Nephron (organoid): ENCODE measurements around the gene KLK2.

Experiments
- H3K27ac Mint-ChIP-seq, 3 experiments: 2 replicates each; pipeline ENCODE4 v1.8.0; 2020; ENCODE audit warnings: mixed read lengths in 3 of 3, mild to moderate bottlenecking in 2 of 3, moderate library complexity in 1 of 3
- H3K27me3 Mint-ChIP-seq: 2 replicates; pipeline ENCODE4 v1.8.0; 2021; ENCODE audit warnings: low read depth, mild to moderate bottlenecking, moderate library complexity, mixed read lengths
- H3K36me3 Mint-ChIP-seq: 2 replicates; pipeline ENCODE4 v1.8.0; 2020; ENCODE audit warnings: low read depth, mixed read lengths
- H3K4me1 Mint-ChIP-seq: 2 replicates; pipeline ENCODE4 v1.8.0; 2020; ENCODE audit warnings: mixed read lengths
- H3K4me3 Mint-ChIP-seq, 3 experiments: 2 replicates each; pipeline ENCODE4 v1.8.0; 2020; ENCODE audit warnings: mild to moderate bottlenecking in 3 of 3, mixed read lengths in 3 of 3, moderate library complexity in 2 of 3
- H3K9me3 Mint-ChIP-seq: 2 replicates; pipeline ENCODE4 v1.8.0; 2020; ENCODE audit warnings: mixed read lengths
- CTCF ChIP-seq, 3 experiments: fragments of 200-600 bp; sonication (generic); IDR thresholded peaks; one replicate each; pipeline ENCODE4 v1.5.0; 2021; ENCODE audit warnings: antibody characterized with exemption in 3 of 3; ENCODE audit not compliant: unreplicated experiment in 3 of 3

KLK2 gene

DNA sequence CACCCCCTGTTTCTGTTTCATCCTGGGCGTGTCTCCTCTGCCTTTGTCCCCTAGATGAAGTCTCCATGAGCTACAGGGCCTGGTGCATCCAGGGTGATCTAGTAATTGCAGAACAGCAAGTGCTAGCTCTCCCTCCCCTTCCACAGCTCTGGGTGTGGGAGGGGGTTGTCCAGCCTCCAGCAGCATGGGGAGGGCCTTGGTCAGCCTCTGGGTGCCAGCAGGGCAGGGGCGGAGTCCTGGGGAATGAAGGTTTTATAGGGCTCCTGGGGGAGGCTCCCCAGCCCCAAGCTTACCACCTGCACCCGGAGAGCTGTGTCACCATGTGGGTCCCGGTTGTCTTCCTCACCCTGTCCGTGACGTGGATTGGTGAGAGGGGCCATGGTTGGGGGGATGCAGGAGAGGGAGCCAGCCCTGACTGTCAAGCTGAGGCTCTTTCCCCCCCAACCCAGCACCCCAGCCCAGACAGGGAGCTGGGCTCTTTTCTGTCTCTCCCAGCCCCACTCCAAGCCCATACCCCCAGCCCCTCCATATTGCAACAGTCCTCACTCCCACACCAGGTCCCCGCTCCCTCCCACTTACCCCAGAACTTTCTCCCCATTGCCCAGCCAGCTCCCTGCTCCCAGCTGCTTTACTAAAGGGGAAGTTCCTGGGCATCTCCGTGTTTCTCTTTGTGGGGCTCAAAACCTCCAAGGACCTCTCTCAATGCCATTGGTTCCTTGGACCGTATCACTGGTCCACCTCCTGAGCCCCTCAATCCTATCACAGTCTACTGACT is 18.4 kb upstream of the KLK2 start, which contains the start of gene KLK3:
Gene KLK3, plus strand, starts transcription at position 280 of the 775 bp plus-strand sequence. Its CDS starts 41 bp downstream, at position 321.
- TF ChIP-seq CTCF (IDR thresholded peaks at IDR 0.05; ENCODE audit: unreplicated experiment in 3 of 3): no peak
- Mint-ChIP-seq H3K27me3 (peaks cover 66% of the 10 kb centered on the region), H3K9me3 (no peaks in the 10 kb centered on the region), H3K4me1 (peaks cover 5% of the 10 kb centered on the region), H3K4me3 (no peak within 1 kb of the TSS), H3K27ac (no peak within 1 kb of the TSS), H3K36me3 (no peaks in the 10 kb centered on the region)

GRCh38 chr19:50857366-50857765 is 15.9 kb upstream of the KLK2 start:
- no peak overlapping the region for H3K27ac Mint-ChIP-seq
- H3K27me3 Mint-ChIP-seq: peaks cover 66% of the 10 kb centered on the region
- no peaks in the 10 kb centered on the region for H3K9me3 Mint-ChIP-seq
- no peak for TF ChIP-seq CTCF (IDR thresholded peaks at IDR 0.05; ENCODE audit: unreplicated experiment in 3 of 3)
- no peak overlapping the region for H3K4me3 Mint-ChIP-seq
- peaks cover 5% of the 10 kb centered on the region for H3K4me1 Mint-ChIP-seq
- no peaks in the 10 kb centered on the region for H3K36me3 Mint-ChIP-seq

- no peak overlapping the region for H3K4me3 Mint-ChIP-seq
- H3K9me3 Mint-ChIP-seq: no peaks in the 10 kb centered on the region
- H3K4me1 Mint-ChIP-seq: peaks cover 5% of the 10 kb centered on the region
- H3K27ac Mint-ChIP-seq: no peak overlapping the region
- H3K27me3 Mint-ChIP-seq: peaks cover 67% of the 10 kb centered on the region
- TF ChIP-seq CTCF (IDR thresholded peaks at IDR 0.05; ENCODE audit: unreplicated experiment in 3 of 3): no peak
- H3K36me3 Mint-ChIP-seq: no peaks in the 10 kb centered on the region
Measured at GRCh38 chr19:50858886-50859285, 14.4 kb upstream of the KLK2 start.

DNA sequence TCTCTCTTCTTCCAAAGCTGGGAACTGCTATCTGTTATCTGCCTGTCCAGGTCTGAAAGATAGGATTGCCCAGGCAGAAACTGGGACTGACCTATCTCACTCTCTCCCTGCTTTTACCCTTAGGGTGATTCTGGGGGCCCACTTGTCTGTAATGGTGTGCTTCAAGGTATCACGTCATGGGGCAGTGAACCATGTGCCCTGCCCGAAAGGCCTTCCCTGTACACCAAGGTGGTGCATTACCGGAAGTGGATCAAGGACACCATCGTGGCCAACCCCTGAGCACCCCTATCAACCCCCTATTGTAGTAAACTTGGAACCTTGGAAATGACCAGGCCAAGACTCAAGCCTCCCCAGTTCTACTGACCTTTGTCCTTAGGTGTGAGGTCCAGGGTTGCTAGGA is 13.4 kb upstream of the KLK2 start:
- no peak overlapping the region for H3K27ac Mint-ChIP-seq
- TF ChIP-seq CTCF (IDR thresholded peaks at IDR 0.05; ENCODE audit: unreplicated experiment in 3 of 3): no peak
- peaks cover 5% of the 10 kb centered on the region for H3K4me1 Mint-ChIP-seq
- H3K36me3 Mint-ChIP-seq: no peaks in the 10 kb centered on the region
- H3K9me3 Mint-ChIP-seq: no peaks in the 10 kb centered on the region
- peaks cover 67% of the 10 kb centered on the region for H3K27me3 Mint-ChIP-seq
- H3K4me3 Mint-ChIP-seq: no peak overlapping the region

DNA sequence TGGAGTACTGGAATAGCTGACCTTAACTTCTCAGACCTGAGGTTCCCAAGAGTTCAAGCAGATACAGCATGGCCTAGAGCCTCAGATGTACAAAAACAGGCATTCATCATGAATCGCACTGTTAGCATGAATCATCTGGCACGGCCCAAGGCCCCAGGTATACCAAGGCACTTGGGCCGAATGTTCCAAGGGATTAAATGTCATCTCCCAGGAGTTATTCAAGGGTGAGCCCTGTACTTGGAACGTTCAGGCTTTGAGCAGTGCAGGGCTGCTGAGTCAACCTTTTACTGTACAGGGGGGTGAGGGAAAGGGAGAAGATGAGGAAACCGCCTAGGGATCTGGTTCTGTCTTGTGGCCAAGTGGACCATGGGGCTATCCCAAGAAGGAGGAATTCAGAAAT is 12.2 kb upstream of the KLK2 start:
- H3K27ac Mint-ChIP-seq: no peak overlapping the region
- no peak overlapping the region for H3K4me3 Mint-ChIP-seq
- no peaks in the 10 kb centered on the region for H3K36me3 Mint-ChIP-seq
- TF ChIP-seq CTCF (IDR thresholded peaks at IDR 0.05; ENCODE audit: unreplicated experiment in 3 of 3): no peak
- no peaks in the 10 kb centered on the region for H3K9me3 Mint-ChIP-seq
- H3K4me1 Mint-ChIP-seq: peaks cover 5% of the 10 kb centered on the region
- H3K27me3 Mint-ChIP-seq: peaks cover 66% of the 10 kb centered on the region
